GM11168 (cell line): ENCODE results near the gene BMAL1.
"Not testable (repeated sequence)": the region's sequence is repeated elsewhere in the genome, so short reads cannot be mapped to it uniquely, and the experiment has no call there.

Experiments used
- in situ Hi-C: fragments of 300-500 bp; cut with MboI; formaldehyde crosslinking; loops from one replicate; pipeline ENCODE4 v1.12.0; 2022; ENCODE audit warnings: low sequenced_read_pairs; ENCODE audit not compliant: unreplicated experiment

BMAL1 gene

GRCh38 chr11:13277768-13278608, at the start of gene BMAL1:
Gene BMAL1 (plus strand): TSS chr11:13277790. CDS start chr11:13354309, 76,519 bp downstream.
- in situ Hi-C loops = no loop called here

- in situ Hi-C loops = no loop called here
Observed at GRCh38 chr11:13228572-13228971, 49.0 kb upstream of the BMAL1 start.

- in situ Hi-C loops = no loop called here
Observed at GRCh38 chr11:13229136-13229535, 48.5 kb upstream of the BMAL1 start.

- in situ Hi-C loops = no loop called here
Observed at GRCh38 chr11:13229711-13230318, 47.8 kb upstream of the BMAL1 start.

- in situ Hi-C loops = no loop called here
Observed at GRCh38 chr11:13233173-13233745, 44.3 kb upstream of the BMAL1 start.

GRCh38 chr11:13235895-13236294, 41.7 kb upstream of the BMAL1 start:
- in situ Hi-C loops = no loop called here

- in situ Hi-C loops = no loop called here
Observed at GRCh38 chr11:13236626-13237025, 41.0 kb upstream of the BMAL1 start.

- in situ Hi-C loops = no loop called here
Observed at GRCh38 chr11:13237761-13238160, 39.8 kb upstream of the BMAL1 start.

- in situ Hi-C loops = no loop called here
Observed at GRCh38 chr11:13238879-13239514, 38.6 kb upstream of the BMAL1 start.

- in situ Hi-C loops = loop anchor here (10.0 kb wide), 1 partner anchor 102 kb away; no protein-coding TSS in a partner anchor
Observed at GRCh38 chr11:13242564-13242963, 35.0 kb upstream of the BMAL1 start.

- in situ Hi-C loops = loop anchor here (10.0 kb wide), 1 partner anchor 97 kb away; no protein-coding TSS in a partner anchor
Observed at GRCh38 chr11:13247606-13248296, 29.8 kb upstream of the BMAL1 start.

- in situ Hi-C loops = loop anchor here (10.0 kb wide), 1 partner anchor 96 kb away; no protein-coding TSS in a partner anchor
Observed at GRCh38 chr11:13249177-13249576, 28.4 kb upstream of the BMAL1 start.

GRCh38 chr11:13249992-13250391, 27.6 kb upstream of the BMAL1 start:
- in situ Hi-C loops = loop anchor here (10.0 kb wide), 1 partner anchor 95 kb away; no protein-coding TSS in a partner anchor

GRCh38 chr11:13251966-13252365, 25.6 kb upstream of the BMAL1 start:
- in situ Hi-C loops = no loop called here

- in situ Hi-C loops = no loop called here
Observed at GRCh38 chr11:13252438-13252837, 25.2 kb upstream of the BMAL1 start.

- in situ Hi-C loops = no loop called here
Observed at GRCh38 chr11:13256216-13256615, 21.4 kb upstream of the BMAL1 start.

GRCh38 chr11:13258061-13258460, 19.5 kb upstream of the BMAL1 start:
- in situ Hi-C loops = not testable (repeated sequence)

GRCh38 chr11:13258855-13259254, 18.7 kb upstream of the BMAL1 start:
- in situ Hi-C loops = no loop called here

- in situ Hi-C loops = no loop called here
Observed at GRCh38 chr11:13259374-13259773, 18.2 kb upstream of the BMAL1 start.
